ENCODE results near the gene DGKD. TPM values are rescaled to one million over a fixed set of nuclear protein-coding genes. Genes with fewer than 3 reads are reported as not detected.

The DGKD gene
- total RNA-seq, 1 donor from 2014 or later: 72.5 TPM

DNA sequence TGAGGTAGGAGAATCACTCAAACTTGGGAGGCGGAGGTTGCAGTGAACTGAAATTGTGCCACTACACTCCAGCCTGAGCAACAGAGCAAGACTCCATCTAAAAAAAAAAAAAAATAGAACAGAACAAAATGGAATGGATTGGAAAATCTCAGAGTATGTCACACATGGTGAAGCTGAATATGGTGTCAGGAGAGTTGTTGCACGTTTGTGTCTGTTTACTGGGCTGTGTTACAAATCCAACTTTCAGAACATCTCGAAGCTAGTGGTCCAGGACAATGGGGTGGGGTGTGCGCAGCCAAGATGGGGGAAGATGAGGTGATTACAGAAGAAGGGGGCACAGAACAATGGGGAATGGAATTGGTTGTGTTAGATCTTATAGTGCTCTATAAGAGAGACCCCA is 29.0 kb upstream of the DGKD start:
- TF ChIP-seq, protein P1, sequence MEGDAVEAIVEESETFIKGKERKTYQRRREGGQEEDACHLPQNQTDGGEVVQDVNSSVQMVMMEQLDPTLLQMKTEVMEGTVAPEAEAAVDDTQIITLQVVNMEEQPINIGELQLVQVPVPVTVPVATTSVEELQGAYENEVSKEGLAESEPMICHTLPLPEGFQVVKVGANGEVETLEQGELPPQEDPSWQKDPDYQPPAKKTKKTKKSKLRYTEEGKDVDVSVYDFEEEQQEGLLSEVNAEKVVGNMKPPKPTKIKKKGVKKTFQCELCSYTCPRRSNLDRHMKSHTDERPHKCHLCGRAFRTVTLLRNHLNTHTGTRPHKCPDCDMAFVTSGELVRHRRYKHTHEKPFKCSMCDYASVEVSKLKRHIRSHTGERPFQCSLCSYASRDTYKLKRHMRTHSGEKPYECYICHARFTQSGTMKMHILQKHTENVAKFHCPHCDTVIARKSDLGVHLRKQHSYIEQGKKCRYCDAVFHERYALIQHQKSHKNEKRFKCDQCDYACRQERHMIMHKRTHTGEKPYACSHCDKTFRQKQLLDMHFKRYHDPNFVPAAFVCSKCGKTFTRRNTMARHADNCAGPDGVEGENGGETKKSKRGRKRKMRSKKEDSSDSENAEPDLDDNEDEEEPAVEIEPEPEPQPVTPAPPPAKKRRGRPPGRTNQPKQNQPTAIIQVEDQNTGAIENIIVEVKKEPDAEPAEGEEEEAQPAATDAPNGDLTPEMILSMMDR (conservative IDR thresholded peaks at IDR 0.05): no peak
- Mint-ChIP-seq H3K36me3 (no peaks in the 10 kb centered on the region), H3K4me3 (no peak overlapping the region), H3K4me1 (ENCODE audit: unreplicated experiment) (peaks cover 7% of the 10 kb centered on the region), H3K9me3 (no peaks in the 10 kb centered on the region), H3K27ac (no peak overlapping the region), H3K27me3 (peaks cover 30% of the 10 kb centered on the region)
- no peak for DNase-seq (ENCODE audit: extremely low spot score, unreplicated experiment)

DNA sequence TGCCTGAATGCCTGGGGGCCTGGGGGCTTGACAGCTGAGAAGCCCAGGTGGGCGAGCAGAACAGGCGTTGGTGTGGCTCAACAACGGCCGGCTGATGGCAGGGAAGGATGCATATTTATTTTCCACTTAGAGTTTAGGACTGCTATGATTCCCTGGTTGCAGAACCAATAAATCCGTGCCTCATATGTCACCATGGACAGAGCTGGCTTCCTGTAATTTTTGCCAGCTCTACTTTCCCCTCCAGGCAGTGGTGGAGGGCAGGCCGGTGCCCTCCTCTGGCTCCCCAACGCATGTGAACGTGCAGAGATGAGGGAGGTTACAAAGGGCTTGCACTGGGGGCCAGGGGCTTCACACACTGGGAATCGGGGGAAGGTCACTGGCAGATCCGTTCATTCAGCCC is 28.5 kb upstream of the DGKD start:
- TF ChIP-seq, protein P1 (conservative IDR thresholded peaks at IDR 0.05): no peak
- no peak for DNase-seq (ENCODE audit: extremely low spot score, unreplicated experiment)
- Mint-ChIP-seq H3K27me3 (peaks cover 25% of the 10 kb centered on the region), H3K4me3 (no peak overlapping the region), H3K9me3 (no peaks in the 10 kb centered on the region), H3K36me3 (no peaks in the 10 kb centered on the region), H3K27ac (no peak overlapping the region), H3K4me1 (ENCODE audit: unreplicated experiment) (peaks cover 7% of the 10 kb centered on the region)

DNA sequence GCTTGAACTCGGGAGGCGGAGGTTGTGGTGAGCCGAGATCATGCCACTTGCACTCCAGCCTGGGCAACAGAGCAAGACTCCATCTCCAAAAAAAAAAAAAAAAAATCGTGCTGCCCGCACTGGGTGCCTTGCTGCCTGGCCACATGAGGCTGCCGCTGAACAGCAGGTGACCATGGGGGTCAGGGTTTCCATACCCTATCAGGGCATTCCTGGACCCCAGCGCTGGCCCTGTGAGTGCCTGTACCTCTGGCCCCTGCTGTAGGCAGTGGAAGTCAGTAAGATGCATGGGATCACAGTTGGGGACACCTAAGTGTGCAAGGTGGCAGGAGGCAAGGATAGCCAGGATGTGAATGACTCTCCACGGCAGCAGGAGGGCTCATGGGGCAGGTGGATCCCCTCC is 27.8 kb upstream of the DGKD start:
- Mint-ChIP-seq H3K27me3 (peaks cover 18% of the 10 kb centered on the region), H3K27ac (no peak overlapping the region), H3K4me1 (ENCODE audit: unreplicated experiment) (peaks cover under 1% of the 10 kb centered on the region), H3K36me3 (no peaks in the 10 kb centered on the region), H3K4me3 (no peak overlapping the region), H3K9me3 (no peaks in the 10 kb centered on the region)
- TF ChIP-seq, protein P1 (conservative IDR thresholded peaks at IDR 0.05): no peak
- no peak for DNase-seq (ENCODE audit: extremely low spot score, unreplicated experiment)

DNA sequence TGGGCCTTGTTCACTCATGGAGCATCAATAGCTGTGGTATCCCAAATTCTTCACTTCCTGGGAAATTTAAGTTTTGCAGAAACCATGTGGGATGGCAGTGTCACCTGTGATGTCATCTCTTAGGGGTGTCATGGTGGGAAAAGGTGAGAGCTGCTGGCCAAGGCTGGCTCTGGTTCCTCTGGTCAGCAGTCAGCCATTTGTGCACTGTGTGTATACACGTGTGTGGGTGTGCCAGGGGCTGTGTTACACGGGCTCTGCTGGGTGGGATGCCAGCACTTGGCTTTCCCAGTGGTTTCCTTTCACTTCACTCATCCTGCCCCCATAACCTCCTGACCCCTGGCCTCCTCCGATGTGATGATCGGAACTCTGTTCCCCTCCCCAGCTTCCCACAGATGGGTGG is 25.4 kb upstream of the DGKD start:
- no peak overlapping the region for H3K4me3 Mint-ChIP-seq
- H3K36me3 Mint-ChIP-seq: no peaks in the 10 kb centered on the region
- TF ChIP-seq, protein P1 (conservative IDR thresholded peaks at IDR 0.05): no peak
- DNase-seq (ENCODE audit: extremely low spot score, unreplicated experiment): no peak
- H3K4me1 Mint-ChIP-seq (ENCODE audit: unreplicated experiment): peaks cover 7% of the 10 kb centered on the region
- H3K27me3 Mint-ChIP-seq: peaks cover 19% of the 10 kb centered on the region
- no peaks in the 10 kb centered on the region for H3K9me3 Mint-ChIP-seq
- no peak overlapping the region for H3K27ac Mint-ChIP-seq

DNA sequence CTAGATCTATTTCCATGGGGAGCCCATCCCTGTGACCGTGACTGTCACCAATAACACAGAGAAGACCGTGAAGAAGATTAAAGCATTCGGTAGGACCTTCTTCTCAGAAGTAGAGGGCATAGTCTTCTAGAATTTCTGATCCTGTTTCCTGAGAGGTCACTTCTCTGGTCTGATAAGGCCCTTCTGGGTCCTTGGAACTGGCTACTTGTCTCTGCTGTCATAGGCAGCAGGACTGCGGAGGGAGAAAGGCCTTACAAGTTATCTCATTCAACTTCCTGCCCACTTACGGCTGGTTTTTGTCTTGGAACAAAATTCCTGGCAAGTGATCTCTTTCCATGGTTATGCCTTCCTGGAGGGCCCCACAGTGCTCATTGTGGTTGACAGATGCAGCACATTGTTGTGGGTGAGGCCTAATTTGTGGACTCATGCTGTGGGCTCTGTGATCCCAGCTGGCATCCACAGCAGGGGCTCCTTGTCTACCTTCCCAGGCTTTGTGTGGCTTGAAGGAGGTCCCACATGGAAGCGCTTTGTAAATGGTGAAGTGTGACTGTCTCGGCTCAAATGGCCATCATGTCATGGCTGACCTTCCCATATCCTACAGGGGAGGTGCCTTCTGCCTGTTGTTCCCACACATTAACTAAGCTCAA is 24.7 kb upstream of the DGKD start:
- peaks cover 21% of the 10 kb centered on the region for H3K27me3 Mint-ChIP-seq

More for the DNA sequence above, 24.7 kb upstream of the DGKD start:
- Mint-ChIP-seq H3K9me3 (no peaks in the 10 kb centered on the region), H3K4me3 (no peak overlapping the region), H3K27ac (no peak overlapping the region), H3K36me3 (no peaks in the 10 kb centered on the region), H3K4me1 (ENCODE audit: unreplicated experiment) (peaks cover 7% of the 10 kb centered on the region)
- TF ChIP-seq, protein P1 (conservative IDR thresholded peaks at IDR 0.05): no peak
- no peak for DNase-seq (ENCODE audit: extremely low spot score, unreplicated experiment)
